ENCODE data around the gene GALNS.
"Not testable (repeated sequence)": the region's sequence is repeated elsewhere in the genome, so short reads cannot be mapped to it uniquely, and the experiment has no call there.

The GALNS gene, protein sequence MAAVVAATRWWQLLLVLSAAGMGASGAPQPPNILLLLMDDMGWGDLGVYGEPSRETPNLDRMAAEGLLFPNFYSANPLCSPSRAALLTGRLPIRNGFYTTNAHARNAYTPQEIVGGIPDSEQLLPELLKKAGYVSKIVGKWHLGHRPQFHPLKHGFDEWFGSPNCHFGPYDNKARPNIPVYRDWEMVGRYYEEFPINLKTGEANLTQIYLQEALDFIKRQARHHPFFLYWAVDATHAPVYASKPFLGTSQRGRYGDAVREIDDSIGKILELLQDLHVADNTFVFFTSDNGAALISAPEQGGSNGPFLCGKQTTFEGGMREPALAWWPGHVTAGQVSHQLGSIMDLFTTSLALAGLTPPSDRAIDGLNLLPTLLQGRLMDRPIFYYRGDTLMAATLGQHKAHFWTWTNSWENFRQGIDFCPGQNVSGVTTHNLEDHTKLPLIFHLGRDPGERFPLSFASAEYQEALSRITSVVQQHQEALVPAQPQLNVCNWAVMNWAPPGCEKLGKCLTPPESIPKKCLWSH

DNA sequence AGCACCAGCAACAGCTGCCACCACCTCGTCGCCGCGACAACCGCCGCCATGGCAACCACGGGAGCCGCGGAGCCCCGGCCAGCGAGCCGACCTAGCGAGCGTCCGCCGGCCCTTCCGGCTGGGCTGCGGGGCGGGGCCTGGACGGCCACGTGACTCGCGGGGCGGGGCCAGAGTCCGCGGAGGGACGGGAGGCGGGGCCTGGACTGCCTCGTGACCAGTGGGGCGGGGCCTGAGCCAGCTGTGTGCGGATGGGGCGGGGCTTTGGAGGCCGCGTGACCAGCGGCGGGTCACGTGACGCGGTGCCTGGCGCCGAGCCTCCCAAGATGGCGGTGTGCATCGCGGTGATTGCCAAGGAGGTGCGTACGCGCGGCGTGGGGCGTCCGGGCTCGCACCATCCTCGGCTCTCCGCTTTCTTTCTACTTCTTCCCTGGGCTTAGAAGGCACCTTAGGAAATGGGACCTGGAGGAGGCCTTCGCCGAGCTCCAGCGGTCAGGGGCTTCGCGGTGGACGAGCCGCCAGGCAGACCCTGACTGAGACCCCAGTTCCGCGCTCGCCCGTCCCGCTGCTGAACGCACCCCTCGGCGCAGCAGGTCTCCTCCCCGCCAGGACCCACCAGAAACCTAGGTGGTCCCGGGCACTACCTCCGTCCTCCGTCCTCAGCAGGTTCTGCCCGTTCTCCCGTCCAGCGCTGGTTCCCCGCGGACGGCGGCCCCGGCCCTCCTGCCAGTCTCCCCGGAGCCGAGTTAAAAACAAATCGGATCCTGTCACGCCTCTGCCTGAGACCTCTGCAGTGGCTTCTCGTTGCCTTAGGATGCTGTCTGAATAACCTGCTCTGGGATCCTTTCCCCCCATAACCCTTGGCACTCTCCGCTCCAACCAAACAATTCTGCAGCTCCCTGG, at the start of gene GALNS, which contains the start of gene TRAPPC2L:
Gene GALNS, minus strand, starts transcription at position 120 of the 900 bp plus-strand sequence. Its CDS starts 70 bp downstream, at position 50.
Gene TRAPPC2L, plus strand, starts transcription at position 300 of the 900 bp plus-strand sequence. Its CDS starts 24 bp downstream, at position 324.
- DNase-seq (ENCODE audit: low read depth in 2 of 2) = peak; percentile 95 to 98

DNA sequence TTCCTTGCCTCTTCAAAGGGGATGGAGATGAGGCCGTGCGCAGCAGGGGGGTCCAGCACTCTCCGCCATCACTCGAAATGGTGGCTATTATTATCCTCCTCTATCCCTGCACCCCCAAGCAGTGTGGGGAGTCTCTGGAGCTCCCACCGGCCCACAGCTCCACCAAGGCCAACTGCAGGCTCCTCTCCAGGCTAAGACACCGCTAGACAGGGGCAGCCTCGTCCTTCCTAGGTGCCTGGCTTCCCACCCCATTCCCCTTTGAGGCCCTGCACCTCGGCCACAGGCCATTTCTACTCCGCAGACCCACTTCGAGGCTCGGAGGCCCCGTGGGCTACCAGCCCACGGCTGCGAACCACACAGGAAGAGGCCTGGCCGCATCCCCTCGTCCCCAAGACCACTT, 49.3 kb upstream of the GALNS start:
- DNase-seq (ENCODE audit: low read depth in 2 of 2) = no peak

DNA sequence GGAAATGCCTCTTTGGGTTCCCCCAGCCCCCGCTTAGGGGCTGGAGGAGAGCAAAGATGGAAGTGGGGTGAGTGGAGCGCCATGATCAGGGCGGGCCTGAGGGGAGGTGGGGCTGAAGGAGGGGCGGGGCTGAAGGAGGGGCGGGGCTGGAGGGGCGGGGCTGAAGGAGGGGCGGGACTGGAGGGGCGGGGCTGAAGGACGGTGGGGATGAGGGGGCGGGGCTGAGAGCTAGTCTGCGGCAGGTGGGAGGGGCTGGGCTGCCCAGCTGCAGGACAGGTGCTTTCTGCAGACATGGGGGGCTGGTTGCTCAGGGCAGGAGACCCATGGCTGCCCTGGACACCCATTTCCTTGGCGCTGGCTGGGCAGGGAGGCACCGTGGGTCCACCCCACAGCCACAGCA, 48.8 kb upstream of the GALNS start:
- DNase-seq (ENCODE audit: low read depth in 2 of 2) = no peak

DNA sequence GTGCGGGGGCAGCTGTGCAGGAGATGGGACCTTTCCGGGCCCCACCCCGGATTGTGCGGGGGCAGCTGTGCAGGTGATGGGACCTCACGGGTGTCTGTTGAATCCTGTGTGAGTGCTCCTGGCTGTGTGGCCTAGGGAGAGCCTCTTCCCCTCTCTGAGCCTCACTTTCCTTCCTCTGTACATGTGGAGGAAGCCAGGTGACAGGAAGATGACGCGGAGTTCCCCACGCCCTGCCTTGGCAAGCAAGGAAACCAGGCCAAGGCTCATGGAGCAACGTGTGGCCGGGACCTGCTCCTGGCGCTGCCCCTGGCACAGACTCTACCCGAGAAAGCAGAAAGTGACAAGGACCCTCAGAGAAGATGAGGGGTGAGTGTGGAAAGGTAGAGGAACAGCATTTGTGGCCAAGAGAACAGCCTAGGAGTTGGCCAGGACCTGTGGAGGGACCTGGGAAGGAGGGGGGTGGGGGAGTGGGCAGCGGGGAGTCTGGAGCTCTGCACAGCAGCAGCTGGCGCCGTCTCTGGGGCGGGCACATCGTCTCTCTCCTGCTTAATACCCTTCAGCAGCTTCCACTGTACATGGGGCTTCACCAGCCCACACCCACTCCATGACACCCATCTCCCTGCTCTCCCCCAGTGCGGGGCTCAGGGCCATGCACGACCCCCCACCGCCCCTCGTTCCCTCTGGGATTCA, 48.1 kb upstream of the GALNS start:
- DNase-seq (ENCODE audit: low read depth in 2 of 2) = no peak

DNA sequence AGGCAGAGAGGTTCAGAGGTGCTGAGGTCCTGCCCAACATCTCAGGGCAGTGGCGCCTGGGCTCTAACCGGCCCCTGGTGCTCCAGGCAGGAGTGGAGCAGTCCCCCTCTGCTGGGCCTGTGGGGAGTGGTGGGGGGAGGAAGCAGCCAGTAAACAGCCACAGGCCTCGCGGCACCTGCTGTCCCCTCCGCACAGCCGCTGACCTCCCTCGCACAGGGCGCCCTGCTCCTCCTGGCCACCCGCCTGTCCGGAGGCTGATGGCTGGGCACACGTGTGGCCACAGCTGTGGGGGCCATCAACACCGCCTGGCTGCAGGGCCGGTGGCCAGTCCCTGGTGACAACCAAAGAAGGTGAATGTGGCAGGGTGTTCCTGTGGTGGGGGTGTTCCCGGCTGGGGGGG, 46.5 kb upstream of the GALNS start:
- DNase-seq (ENCODE audit: low read depth in 2 of 2) = no peak

DNA sequence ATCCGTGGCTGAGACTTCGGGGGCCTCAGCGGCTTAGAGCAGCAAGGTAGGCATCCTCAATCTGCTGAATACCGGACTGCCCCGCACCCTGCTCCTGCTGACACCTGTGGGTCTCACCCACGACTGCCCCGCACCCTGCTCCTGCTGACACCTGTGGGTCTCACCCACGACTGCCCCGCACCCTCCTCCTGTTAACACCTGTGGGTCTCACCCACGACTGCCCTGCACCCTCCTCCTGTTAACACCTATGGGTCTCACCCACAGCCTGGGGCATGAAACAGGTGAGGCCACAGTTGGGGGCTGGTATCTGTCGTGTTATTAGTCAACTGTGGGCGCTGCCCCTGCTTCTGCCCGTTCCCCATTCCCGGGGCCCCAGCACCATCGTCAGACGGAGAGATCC, 46.0 kb upstream of the GALNS start:
- no peak for DNase-seq (ENCODE audit: low read depth in 2 of 2)

DNA sequence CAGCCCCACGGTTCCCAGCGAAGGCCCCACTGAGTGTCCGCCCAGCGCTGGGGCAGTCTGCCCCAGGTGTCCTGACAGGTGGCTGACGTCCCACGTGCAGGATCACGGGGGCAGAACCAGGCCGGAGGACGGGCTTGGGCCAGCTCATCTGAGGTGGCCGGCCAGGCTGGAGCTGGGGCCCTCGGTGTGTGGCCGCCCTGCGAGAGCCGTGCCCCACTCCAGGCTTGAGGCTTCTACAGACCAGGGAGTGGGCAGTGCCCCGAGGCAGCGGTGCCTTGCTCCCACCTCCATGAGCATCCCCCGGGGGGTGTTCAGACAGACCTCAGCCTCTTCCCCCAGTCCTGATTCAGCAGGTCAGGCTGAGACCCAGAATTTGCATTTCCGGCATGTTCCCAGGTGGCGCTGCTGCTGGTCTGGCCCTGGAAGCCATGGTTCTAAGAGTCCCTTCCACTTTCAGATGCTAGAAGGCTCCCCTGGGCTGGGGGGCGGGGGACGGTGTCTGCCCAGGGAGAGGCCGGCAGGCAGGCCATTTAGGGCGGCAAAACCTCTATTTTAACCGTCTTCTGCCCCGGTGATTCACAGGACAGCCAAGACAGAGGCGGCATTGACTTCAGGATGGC, 45.1 kb upstream of the GALNS start:
- DNase-seq (ENCODE audit: low read depth in 2 of 2) = no peak

DNA sequence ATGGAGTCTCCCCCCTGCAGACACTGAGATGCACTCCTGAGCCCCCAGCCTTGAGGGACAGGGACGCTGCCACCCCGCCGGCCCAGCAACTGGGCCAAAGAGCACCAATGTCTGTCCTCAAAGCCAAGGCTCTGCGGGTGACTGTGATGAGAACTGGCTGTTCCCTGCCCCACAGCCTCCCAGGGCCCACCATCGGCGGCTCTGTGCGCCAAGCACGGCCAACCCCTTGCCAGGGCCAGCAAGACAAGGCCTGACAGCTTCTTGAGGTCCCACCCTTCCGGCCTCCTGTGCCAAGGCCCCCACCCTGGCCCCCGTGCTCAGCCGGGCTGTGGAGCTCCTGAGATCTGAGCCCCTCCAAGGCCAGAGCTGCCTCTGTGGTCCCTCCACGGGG, 43.9 kb upstream of the GALNS start:
- no peak for DNase-seq (ENCODE audit: low read depth in 2 of 2)

DNA sequence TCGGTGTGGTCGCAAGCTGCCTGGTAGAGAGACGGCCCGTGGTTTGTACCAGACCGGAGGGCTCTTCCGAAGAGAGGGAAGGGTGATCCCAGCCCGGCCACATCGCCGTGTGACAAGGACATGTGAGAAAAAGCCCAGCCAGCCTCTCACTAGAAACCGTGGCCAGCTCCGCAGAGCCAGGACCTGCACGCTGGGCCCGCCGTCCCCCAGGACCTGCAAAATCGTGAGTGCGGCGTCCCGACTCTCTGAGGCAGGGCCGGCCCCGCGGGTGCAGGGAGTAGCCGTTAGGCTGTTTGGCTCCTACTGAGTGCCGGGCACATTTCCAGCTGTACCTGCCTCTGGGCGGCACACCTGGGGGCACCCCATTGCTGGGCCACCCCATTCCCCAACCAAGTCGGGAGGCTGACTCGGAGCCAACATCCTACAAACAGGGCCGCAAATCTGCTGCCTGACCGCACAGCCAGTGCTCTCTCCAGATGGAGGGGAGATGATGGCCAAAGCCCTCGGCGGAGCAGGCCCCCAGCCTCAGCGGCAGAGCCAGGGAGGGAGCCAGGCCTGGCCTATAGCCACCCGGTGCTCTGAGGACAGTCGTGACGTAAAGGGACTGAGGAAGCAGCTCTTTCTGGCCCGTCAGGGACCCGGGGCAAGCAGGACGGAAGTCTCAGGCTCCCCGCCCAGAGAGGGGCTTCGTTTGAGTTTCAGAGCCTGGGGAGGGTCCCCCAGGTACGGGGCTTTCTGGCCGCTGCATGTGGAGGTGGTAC, 43.3 kb upstream of the GALNS start:
- DNase-seq (ENCODE audit: low read depth in 2 of 2) = no peak

DNA sequence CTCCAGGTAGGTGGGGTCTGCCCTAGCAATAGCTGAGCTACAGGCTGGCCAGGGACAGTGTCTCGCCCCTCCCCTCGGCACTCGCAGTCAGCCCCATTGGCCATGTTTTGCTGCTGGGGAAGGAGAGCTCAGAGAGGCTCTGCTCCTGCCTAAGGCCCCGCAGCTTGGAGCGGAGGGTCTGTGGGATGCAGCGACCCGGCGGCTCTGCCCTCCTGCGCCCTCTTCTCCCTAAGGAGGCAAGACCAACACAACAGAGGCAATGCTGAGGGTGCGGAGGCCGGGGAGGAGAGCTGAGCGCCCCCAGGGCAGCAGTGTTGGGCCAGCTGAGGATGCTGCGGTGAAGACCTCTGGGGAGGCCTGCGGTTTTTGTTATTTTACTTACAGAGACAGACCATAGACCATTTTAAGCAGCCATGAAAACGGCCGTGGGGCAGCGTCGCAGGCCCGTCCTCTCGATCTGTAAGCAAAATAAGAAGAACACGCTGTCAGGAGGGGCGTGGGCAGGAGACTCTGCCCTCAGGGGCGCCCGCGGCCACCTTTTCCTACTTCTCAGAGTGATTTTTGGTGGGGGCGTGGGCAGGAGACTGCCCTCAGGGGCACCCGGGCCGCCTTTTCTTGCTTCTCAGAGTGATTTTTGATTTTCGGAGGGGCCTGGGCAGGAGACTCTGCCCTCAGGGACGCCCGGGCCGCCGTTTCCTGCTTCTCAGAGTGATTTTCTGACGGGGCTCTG, 41.1 kb upstream of the GALNS start:
- DNase-seq (ENCODE audit: low read depth in 2 of 2) = no peak

DNA sequence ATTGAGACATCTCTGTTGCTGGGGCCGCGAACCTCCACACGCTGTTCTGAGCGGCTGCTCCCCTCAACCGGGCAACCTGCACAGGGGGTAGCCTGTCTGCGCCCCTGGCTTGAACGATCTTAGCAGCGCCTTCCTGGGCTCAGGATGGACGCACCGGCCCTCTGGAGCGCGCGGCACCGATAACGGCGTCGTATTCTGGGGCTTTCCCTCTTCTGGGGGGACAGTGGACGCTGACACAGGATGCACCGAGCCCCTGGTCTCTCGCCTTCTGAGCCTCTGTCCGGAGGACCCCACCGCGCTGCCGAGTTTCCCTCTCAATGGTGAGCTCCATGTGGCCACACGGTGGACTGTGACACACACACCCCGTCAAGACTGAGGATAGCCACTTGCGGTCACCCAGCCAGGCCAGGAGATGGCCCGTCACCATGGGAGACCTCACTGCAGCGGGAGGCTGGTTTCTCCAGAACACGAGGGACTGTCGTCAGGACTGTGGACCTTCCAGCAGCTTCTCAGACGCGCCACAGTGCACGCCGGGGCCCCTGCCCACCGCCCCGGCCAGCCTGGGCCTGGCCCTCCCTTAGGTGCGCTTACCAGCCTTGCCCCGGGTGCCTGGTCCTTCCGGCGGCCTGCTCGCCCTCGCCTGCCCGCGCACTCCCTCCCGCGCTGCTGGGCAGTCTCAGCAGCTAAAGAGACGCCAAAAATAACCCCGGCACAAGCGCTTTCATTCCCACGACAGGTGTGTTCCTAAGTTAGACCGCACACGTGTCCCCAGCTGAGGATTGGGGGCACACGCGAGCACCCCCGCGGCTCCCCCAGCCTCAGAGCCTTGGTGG, 39.7 kb upstream of the GALNS start:
- DNase-seq (ENCODE audit: low read depth in 2 of 2) = no peak

DNA sequence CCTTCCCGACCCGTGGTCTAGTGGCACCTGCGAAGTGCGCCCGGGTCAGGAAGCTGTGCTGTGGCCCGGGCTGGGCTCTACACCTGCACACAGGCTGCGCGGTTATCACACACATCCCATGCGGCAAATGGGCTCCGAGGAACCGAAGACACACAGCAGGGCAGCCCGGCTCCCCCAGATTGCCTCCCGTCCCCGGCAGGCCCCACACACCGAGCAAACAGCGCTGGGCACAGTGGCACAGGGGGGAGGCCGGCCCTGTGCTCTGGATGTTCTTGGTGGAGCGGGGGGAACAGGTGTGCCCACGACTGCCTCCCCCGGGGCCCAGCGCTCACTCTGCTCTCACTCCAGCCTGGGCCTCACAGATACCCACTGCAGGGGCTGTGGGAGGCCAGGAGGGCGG, 38.6 kb upstream of the GALNS start:
- DNase-seq (ENCODE audit: low read depth in 2 of 2) = no peak

DNA sequence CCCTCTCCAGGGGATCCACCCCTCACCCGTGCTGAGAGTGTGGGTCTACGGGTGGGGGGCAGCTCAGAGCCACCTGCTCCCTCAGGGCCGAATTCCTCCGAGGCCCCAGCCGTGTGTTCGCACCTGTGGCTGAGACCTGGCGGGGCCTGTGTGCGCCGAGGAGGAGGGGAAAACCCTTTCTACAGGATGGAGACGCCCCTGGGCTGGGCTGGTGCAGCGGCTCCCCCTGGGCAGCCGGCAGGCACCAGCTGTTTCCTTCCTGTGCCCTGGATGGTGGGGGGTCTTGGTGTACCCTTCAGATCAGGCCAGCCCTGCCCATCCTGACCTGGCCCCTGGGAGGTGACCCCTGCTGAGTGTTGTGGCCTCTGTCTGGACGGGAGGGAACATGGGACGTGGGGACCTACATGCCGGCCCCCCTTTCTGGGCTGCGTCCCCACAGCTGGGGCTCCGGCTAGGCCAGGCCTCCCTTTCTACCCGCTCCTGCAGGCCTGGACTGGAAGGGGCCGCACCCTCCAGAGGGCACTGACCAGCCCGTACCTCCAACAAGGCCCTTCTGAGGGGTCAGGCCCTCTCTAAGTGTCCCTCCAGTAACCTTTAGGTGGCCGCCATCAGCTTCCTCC, 38.0 kb upstream of the GALNS start:
- no peak for DNase-seq (ENCODE audit: low read depth in 2 of 2)

DNA sequence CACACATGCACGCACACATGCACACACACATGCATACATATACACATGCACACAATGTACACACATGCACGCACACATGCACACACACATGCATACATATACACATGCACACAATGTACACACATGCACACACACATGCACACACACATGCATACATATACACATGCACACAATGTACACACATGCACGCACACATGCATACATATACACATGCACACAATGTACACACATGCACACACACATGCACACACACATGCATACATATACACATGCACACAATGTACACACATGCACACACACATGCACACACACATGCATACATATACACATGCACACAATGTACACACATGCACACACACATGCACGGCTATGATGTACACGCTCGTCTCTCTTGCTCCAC, 37.5 kb upstream of the GALNS start:
- DNase-seq (ENCODE audit: low read depth in 2 of 2) = not testable (repeated sequence)

DNA sequence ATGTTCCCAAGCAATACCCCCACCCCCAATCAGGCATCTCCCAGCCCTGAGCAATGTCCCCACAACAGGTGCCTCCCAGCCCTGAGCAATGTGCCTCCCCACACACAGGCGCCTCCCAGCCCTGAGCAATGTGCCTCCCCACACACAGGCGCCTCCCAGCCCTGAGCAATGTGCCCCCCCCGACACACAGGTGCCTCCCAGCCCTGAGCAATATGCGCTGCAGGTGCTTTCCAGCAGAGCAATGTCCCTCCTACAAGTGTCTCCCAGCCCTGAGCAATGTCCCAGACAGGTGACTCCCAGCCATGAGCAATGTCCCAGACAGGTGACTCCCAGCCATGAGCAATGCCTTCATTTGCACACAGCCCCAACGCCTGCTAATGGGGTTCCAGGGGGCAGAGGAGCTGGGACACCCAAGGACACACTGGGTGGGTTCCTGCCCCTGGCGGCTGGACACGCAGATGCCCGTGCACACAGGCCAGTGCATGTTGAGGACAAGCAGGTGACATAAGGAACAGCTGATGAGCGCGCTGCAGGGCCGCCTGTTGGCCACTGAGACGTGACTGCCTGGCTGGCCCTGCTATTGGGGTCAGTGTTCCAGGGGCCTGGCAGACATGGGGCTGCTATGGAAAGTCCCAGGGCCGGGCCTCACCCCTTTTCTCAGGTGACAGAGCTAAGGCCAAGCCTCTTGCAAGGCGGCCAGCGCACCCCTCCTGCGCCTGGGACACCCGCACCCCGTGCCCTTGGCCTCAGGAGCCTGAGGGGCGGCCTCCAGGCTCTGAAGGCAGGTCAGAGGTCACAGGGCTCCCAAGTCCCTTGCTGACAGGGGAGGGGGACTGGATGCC, 36.6 kb upstream of the GALNS start:
- no peak for DNase-seq (ENCODE audit: low read depth in 2 of 2)

DNA sequence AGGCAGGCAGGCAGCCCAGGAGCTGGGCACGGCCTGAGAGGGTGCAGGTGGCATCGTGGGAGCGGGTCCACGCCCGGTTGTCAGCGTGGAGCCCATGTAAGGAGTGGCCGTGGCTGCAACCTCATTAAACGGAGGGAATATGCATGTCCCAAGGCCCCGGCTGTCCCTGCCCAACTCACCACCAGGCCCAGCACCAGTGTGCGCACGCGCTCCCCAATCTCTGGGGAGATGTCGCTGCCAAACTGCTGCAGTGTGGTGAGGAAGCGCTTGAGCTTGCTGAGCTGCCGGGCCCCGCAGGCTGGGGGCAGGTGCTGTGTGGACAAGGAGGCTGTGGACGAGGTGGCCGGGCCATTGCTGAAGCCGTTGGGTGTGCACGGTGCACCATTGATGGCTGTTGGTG, 35.3 kb upstream of the GALNS start:
- DNase-seq (ENCODE audit: low read depth in 2 of 2) = no peak

DNA sequence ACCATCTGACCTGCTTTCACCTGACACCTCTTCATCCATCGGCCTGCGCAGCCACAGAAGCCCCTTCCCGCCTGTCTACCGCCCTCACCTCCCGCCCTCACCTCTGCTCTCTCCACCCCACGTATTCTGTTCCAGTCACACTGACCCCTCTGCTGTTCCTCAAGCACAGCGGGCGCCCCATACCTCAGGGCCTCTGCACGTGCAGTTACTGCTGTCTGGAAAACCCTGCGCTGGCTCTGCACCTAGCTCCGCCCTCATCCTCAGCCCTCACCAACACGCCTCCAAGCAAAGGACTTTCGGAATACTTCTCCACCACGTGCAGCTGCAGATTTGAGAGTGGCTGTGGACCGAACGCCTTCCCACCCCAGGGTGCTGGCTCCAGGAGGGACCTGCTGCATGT, 34.3 kb upstream of the GALNS start:
- no peak for DNase-seq (ENCODE audit: low read depth in 2 of 2)

Measured in stimulated activated CD8-positive, alpha-beta memory T cell treated with anti-CD3 and anti-CD28 coated beads, Interleukin-7, amount 100 ng/mL, for 4 hours (primary cell).